ENCODE data around the gene SHC4. TPM values are rescaled to one million over a fixed set of nuclear protein-coding genes. Genes with fewer than 3 reads are reported as not detected.

SHC4 gene
- total and polyA plus RNA-seq, 8 donors, result 0.25 to 4.4 (median 0.47) TPM; not detected in 2

- Histone ChIP-seq H3K36me3 (no peaks in the 10 kb centered on the region), H3K27ac (no peak overlapping the region), H3K9me3 (no peaks in the 10 kb centered on the region), H3K4me1 (peaks cover 0 to 20% (median 9%) of the 10 kb centered on the region in 4 donors), H3K4me3 (no peak overlapping the region), H3K27me3 (no peaks in the 10 kb centered on the region)
- 41 to 95% (median 72%) methylated on average over 2 of the region's 2 CpGs for WGBS, 5 donors
- intact Hi-C loops (cut with DNase I; ENCODE audit: low total_unique reads), result no loop called here
- DNase-seq, result no peak
- TF ChIP-seq POLR2AphosphoS5 (IDR thresholded peaks at IDR 0.05) (no peak), CTCF (IDR thresholded peaks at IDR 0.05) (no peak), EP300 (IDR thresholded peaks at IDR 0.05) (no peak), POLR2A (IDR thresholded peaks at IDR 0.05) (no peak)
These were observed 158.1 kb downstream of the SHC4 start for GRCh38 chr15:48805591-48805990.

GRCh38 chr15:48803877-48804276, 159.8 kb downstream of the SHC4 start:
- 65 to 88% (median 80%) methylated on average over 2 of the region's 2 CpGs for WGBS, 5 donors
- peaks cover 0 to 7% (median 0%) of the 10 kb centered on the region in 4 donors for H3K4me1 ChIP-seq
- H3K27me3 ChIP-seq, result no peaks in the 10 kb centered on the region
- no peaks in the 10 kb centered on the region for H3K36me3 ChIP-seq
- DNase-seq, result no peak
- no peak for TF ChIP-seq POLR2A (IDR thresholded peaks at IDR 0.05)
- TF ChIP-seq CTCF (IDR thresholded peaks at IDR 0.05), result no peak
- TF ChIP-seq POLR2AphosphoS5 (IDR thresholded peaks at IDR 0.05), result no peak
- TF ChIP-seq EP300 (IDR thresholded peaks at IDR 0.05), result no peak
- H3K27ac ChIP-seq, result no peak overlapping the region
- no peaks in the 10 kb centered on the region for H3K9me3 ChIP-seq
- intact Hi-C loops (cut with DNase I; ENCODE audit: low total_unique reads), result no loop called here
- H3K4me3 ChIP-seq, result no peak overlapping the region

GRCh38 chr15:48802867-48803266, 160.9 kb downstream of the SHC4 start:
- peaks cover 0 to 7% (median 0%) of the 10 kb centered on the region in 4 donors for H3K4me1 ChIP-seq
- no peaks in the 10 kb centered on the region for H3K27me3 ChIP-seq
- intact Hi-C loops (cut with DNase I; ENCODE audit: low total_unique reads), result no loop called here
- TF ChIP-seq POLR2AphosphoS5 (IDR thresholded peaks at IDR 0.05) (no peak), EP300 (IDR thresholded peaks at IDR 0.05) (no peak), POLR2A (IDR thresholded peaks at IDR 0.05) (no peak)
- no peaks in the 10 kb centered on the region for H3K36me3 ChIP-seq
- DNase-seq, result no peak
- H3K4me3 ChIP-seq, result no peak overlapping the region
- no peaks in the 10 kb centered on the region for H3K9me3 ChIP-seq
- H3K27ac ChIP-seq, result no peak overlapping the region

GRCh38 chr15:48802257-48802656, 161.5 kb downstream of the SHC4 start:
- intact Hi-C loops (cut with DNase I; ENCODE audit: low total_unique reads), result no loop called here
- DNase-seq, result no peak
- Histone ChIP-seq H3K36me3 (no peaks in the 10 kb centered on the region), H3K9me3 (no peaks in the 10 kb centered on the region), H3K27ac (no peak overlapping the region), H3K4me1 (peaks cover 0 to 7% (median 0%) of the 10 kb centered on the region in 4 donors), H3K4me3 (no peak overlapping the region), H3K27me3 (no peaks in the 10 kb centered on the region)
- 79 to 92% (median 82%) methylated on average over 3 of the region's 3 CpGs for WGBS, 5 donors
- TF ChIP-seq EP300 (IDR thresholded peaks at IDR 0.05) (no peak), POLR2A (IDR thresholded peaks at IDR 0.05) (no peak), POLR2AphosphoS5 (IDR thresholded peaks at IDR 0.05) (no peak), CTCF (IDR thresholded peaks at IDR 0.05) (no peak)

- 20 to 35% (median 21%) methylated on average over 4 of the region's 4 CpGs for WGBS, 5 donors
- Histone ChIP-seq H3K4me3 (no peak overlapping the region), H3K27ac (no peak overlapping the region), H3K27me3 (no peaks in the 10 kb centered on the region), H3K9me3 (no peaks in the 10 kb centered on the region), H3K4me1 (peaks cover 0 to 7% (median 0%) of the 10 kb centered on the region in 4 donors), H3K36me3 (peaks cover 0 to 5% (median 0%) of the 10 kb centered on the region in 4 donors)
- peak in 1 of 2 donors; percentile 61 for DNase-seq
- intact Hi-C loops (cut with DNase I; ENCODE audit: low total_unique reads), result no loop called here
- TF ChIP-seq EP300 (IDR thresholded peaks at IDR 0.05) (no peak), CTCF (IDR thresholded peaks at IDR 0.05) (peak in 3 of 7 experiments; percentile 31 to 46 (median 33)), POLR2A (IDR thresholded peaks at IDR 0.05) (no peak)
These were observed 162.8 kb downstream of the SHC4 start for GRCh38 chr15:48800811-48801455.
